Measurements from ENCODE around the gene RGS11. TPM values are rescaled to one million over a fixed set of nuclear protein-coding genes. Genes with fewer than 3 reads are reported as not detected.
A peak's percentile ranks its signal among the peaks of the same experiment; 100 is the strongest.

RGS11 gene
- total and polyA plus RNA-seq, 10 donors = 0.79 to 5.4 (median 2.2) TPM

DNA sequence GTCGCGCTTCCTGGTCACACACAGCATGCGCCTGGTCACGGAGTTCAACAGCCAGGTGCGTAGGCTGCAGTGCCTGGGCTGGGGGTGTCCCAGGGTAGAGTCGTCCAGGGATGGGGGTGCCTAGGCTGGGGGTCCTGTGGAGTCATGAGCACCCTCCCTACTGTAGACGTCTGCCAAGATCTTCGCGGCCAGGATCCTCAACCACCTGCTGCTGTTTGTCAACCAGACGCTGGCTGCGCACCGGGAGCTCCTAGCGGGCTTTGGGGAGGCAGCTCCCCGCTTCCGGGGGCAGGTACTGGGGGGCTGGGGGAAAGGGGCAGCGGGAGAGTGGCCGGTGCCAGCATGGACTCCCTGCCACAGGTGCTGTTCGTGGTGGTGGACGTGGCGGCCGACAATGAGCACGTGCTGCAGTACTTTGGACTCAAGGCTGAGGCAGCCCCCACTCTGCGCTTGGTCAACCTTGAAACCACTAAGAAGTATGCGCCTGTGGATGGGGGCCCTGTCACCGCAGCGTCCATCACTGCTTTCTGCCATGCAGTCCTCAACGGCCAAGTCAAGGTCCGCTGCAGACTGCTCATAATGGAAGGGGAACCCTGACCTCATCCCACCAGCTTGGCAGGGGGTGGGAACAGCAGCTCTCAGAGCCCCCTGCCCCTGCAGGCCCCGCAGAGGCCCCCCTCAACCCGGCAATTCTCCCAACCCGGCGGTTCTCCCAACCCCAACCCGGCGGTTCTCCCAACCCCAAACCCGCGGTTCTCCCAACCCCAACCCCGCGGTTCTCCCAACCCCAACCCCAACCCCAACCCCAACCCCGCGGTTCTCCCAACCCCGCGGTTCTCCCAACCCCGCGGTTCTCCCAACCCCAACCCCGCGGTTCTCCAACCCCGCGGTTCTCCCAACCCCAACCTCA is 9.7 kb upstream of the RGS11 start:
- H3K9me3 ChIP-seq = peaks cover 0 to 8% (median 0%) of the 10 kb centered on the region in 8 donors
- H3K4me1 ChIP-seq = peaks cover 0 to 14% (median 8%) of the 10 kb centered on the region in 6 donors
- no peak overlapping the region for H3K27ac ChIP-seq
- 87 to 97% (median 89%) methylated on average over 31 to 48 of the region's 48 CpGs for WGBS, 5 donors
- no peak for DNase-seq
- intact Hi-C loops (cut with DNase I; ENCODE audit: low total_unique reads) = no loop called here
- H3K4me3 ChIP-seq = no peak overlapping the region
- H3K27me3 ChIP-seq (replicated peaks in 1 of 7) = peaks cover 4 to 31% (median 20%) of the 10 kb centered on the region in 7 donors
- TF ChIP-seq, protein P1, sequence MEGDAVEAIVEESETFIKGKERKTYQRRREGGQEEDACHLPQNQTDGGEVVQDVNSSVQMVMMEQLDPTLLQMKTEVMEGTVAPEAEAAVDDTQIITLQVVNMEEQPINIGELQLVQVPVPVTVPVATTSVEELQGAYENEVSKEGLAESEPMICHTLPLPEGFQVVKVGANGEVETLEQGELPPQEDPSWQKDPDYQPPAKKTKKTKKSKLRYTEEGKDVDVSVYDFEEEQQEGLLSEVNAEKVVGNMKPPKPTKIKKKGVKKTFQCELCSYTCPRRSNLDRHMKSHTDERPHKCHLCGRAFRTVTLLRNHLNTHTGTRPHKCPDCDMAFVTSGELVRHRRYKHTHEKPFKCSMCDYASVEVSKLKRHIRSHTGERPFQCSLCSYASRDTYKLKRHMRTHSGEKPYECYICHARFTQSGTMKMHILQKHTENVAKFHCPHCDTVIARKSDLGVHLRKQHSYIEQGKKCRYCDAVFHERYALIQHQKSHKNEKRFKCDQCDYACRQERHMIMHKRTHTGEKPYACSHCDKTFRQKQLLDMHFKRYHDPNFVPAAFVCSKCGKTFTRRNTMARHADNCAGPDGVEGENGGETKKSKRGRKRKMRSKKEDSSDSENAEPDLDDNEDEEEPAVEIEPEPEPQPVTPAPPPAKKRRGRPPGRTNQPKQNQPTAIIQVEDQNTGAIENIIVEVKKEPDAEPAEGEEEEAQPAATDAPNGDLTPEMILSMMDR (IDR thresholded peaks at IDR 0.05 in 8 of 11, conservative IDR thresholded peaks at IDR 0.05 in 3 of 11) = no peak
- TF ChIP-seq POLR2AphosphoS5 (IDR thresholded peaks at IDR 0.05) (no peak), POLR2A (IDR thresholded peaks at IDR 0.05) (no peak)
- peaks cover 0 to 48% (median 39%) of the 10 kb centered on the region in 6 donors for H3K36me3 ChIP-seq

DNA sequence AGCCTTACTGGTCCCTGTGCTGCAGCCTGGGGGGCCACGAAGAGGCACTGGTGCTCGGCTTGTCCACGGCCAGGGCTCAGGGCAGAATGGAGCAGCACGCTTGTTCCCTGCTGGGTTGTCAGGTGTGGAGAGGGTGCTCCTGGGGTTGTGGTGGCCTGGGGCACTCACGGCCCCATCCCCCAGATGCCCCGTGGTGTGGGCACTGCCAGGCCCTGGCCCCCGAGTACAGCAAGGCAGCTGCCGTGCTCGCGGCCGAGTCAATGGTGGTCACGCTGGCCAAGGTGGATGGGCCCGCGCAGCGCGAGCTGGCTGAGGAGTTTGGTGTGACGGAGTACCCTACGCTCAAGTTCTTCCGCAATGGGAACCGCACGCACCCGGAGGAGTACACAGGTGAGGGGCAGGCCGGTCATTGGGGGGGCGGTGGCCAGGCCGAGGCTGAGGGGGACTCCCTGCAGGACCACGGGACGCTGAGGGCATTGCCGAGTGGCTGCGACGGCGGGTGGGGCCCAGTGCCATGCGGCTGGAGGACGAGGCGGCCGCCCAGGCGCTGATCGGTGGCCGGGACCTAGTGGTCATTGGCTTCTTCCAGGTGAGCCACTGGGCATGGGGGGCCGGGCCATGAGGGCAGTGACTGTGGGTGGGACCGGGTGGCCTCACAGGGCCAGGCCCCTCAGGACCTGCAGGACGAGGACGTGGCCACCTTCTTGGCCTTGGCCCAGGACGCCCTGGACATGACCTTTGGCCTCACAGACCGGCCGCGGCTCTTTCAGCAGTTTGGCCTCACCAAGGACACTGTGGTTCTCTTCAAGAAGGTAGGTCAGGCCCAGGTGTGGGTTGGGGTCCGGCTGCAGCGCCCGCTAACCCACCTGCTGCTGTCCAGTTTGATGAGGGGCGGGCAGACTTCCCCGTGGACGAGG is 8.7 kb upstream of the RGS11 start:
- Histone ChIP-seq H3K36me3 (peaks cover 0 to 39% (median 29%) of the 10 kb centered on the region in 6 donors), H3K4me3 (no peak overlapping the region), H3K4me1 (peaks cover 0 to 19% (median 13%) of the 10 kb centered on the region in 6 donors), H3K27me3 (replicated peaks in 1 of 7) (peaks cover 4 to 39% (median 28%) of the 10 kb centered on the region in 7 donors), H3K9me3 (peaks cover 0 to 8% (median 0%) of the 10 kb centered on the region in 8 donors), H3K27ac (no peak overlapping the region)
- TF ChIP-seq POLR2A (IDR thresholded peaks at IDR 0.05) = no peak
- TF ChIP-seq POLR2AphosphoS5 (IDR thresholded peaks at IDR 0.05) = peak in 1 of 3 donors; percentile 40
- no peak for DNase-seq
- intact Hi-C loops (cut with DNase I; ENCODE audit: low total_unique reads) = no loop called here
- 91 to 94% (median 93%) methylated on average over 24 to 52 of the region's 52 CpGs for WGBS, 5 donors

DNA sequence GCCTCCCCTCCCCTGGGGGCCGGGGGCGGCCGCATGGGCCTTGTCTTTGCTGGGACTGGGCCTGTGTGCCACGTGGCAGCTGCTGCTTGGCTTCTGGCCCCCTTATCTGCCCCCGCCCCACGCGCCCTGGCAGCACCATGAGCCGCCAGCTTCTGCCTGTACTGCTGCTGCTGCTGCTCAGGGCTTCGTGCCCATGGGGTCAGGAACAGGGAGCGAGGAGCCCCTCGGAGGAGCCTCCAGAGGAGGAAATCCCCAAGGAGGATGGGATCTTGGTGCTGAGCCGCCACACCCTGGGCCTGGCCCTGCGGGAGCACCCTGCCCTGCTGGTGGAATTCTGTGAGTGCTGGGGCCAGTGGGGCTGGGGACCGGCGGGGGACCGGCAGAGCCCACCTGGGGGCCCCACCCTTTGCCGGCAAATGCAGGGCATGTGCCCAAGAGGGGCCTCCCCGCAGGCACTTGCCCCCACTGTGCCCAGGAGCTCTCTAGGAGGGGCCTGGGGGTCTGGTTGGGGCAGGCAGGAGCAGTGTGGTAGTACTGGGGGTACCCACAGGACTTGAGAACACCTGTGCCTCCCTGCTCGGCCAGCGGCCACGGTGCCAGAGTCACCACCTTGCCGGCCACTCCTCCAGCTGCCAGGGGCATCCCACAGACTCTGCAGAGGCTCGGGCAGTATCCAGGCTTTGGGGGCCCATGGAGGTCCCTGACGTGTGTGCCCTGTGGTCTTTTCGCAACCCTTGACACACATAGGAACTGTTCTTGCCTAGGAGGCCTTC is 7.5 kb upstream of the RGS11 start, which contains the start of gene PDIA2:
Gene PDIA2 (plus strand): TSS at position 132 of the 773 bp plus-strand sequence. CDS start 6 bp downstream, at position 138.
- Histone ChIP-seq H3K4me3 (no peak within 1 kb of the TSS), H3K36me3 (peaks cover 0 to 26% (median 17%) of the 10 kb centered on the region in 6 donors), H3K27me3 (replicated peaks in 1 of 7) (peaks cover 4 to 52% (median 31%) of the 10 kb centered on the region in 7 donors), H3K27ac (no peak within 1 kb of the TSS), H3K4me1 (peaks cover 0 to 25% (median 14%) of the 10 kb centered on the region in 6 donors), H3K9me3 (peaks cover 0 to 8% (median 0%) of the 10 kb centered on the region in 8 donors)
- 68 to 85% (median 78%) methylated on average over 13 to 25 of the region's 25 CpGs for WGBS, 5 donors
- no peak for DNase-seq
- intact Hi-C loops (cut with DNase I; ENCODE audit: low total_unique reads) = no loop called here
- TF ChIP-seq, protein P1 (IDR thresholded peaks at IDR 0.05 in 8 of 11, conservative IDR thresholded peaks at IDR 0.05 in 3 of 11) = no peak
- TF ChIP-seq POLR2A (IDR thresholded peaks at IDR 0.05) (no peak), POLR2AphosphoS5 (IDR thresholded peaks at IDR 0.05) (no peak)

DNA sequence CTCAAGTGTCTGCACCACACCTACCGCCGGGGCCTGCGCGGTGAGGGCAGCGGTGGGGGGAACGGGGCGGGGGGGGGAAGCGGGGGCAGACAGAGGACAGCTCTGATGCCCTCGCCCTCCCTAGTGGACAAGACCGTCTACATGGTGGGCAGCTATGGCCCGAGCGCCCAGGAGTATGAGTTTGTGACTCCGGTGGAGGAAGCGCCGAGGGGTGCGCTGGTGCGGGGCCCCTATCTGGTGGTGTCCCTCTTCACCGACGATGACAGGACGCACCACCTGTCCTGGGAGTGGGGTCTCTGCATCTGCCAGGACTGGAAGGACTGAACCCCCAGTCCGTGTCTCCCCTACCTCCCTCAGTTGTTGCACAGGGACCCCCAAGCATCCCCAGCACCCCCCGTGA is 6.7 kb upstream of the RGS11 start:
- 71 to 86% (median 82%) methylated on average over 21 to 22 of the region's 22 CpGs for WGBS, 5 donors
- no peak overlapping the region for H3K27ac ChIP-seq
- intact Hi-C loops (cut with DNase I; ENCODE audit: low total_unique reads) = no loop called here
- H3K4me3 ChIP-seq = no peak overlapping the region
- H3K36me3 ChIP-seq = peaks cover 0 to 19% (median 10%) of the 10 kb centered on the region in 6 donors
- H3K4me1 ChIP-seq = peaks cover 0 to 25% (median 14%) of the 10 kb centered on the region in 6 donors
- H3K9me3 ChIP-seq = peaks cover 0 to 8% (median 0%) of the 10 kb centered on the region in 8 donors
- TF ChIP-seq POLR2A (IDR thresholded peaks at IDR 0.05) = no peak
- H3K27me3 ChIP-seq (replicated peaks in 1 of 7) = peaks cover 4 to 59% (median 31%) of the 10 kb centered on the region in 7 donors
- DNase-seq = no peak
